ENCODE measurements around the gene PRPF40B. TPM values are rescaled to one million over a fixed set of nuclear protein-coding genes. Genes with fewer than 3 reads are reported as not detected.

The PRPF40B gene
- total and polyA plus RNA-seq, 9 of the 15 experiments (the other 6 are each of a cell fraction or from before 2014, with no cell fraction given) = 0.55 to 10.6 (median 4.8) TPM

GRCh38 chr12:49623142-49623904 lies at the start of gene PRPF40B (continued):
- TF ChIP-seq CHD7 (IDR thresholded peaks at IDR 0.05; ENCODE audit: low read depth, low read length) = no peak
- TF ChIP-seq DNMT1 (IDR thresholded peaks at IDR 0.05) = no peak
- no peak for TF ChIP-seq MCM2 (IDR thresholded peaks at IDR 0.05; ENCODE audit: low read depth)

Measured in K562 (cell line).